Ovary (tissue), 3 donors: Measurements from ENCODE around the gene STUM.

Source experiments
- EP300 ChIP-seq: sonication (generic); formaldehyde crosslinking; IDR thresholded peaks from one replicate; pipeline ENCODE4 v1.6.1; 2017; ENCODE audit warnings: antibody characterized with exemption
- POLR2A ChIP-seq: fragments of 450-650 bp; IDR thresholded peaks from one replicate; pipeline ENCODE4 v1.6.1; 2017; ENCODE audit warnings: antibody characterized with exemption, mild to moderate bottlenecking, moderate library complexity
- TF ChIP-seq, protein P1 (sequence below), 3 donors: fragments of 450-650 bp in 2 of 3; fragments of 200-600 bp in 1 of 3; IDR thresholded peaks; one replicate each; pipeline versions ENCODE4 v1.5.1 to v1.8.0; 2016 to 2022; ENCODE audit warnings: antibody characterized with exemption in 3 of 3, mild to moderate bottlenecking in 1 of 3
- donor health status: DM: no; HTN: no; CAD: no.

DNA sequence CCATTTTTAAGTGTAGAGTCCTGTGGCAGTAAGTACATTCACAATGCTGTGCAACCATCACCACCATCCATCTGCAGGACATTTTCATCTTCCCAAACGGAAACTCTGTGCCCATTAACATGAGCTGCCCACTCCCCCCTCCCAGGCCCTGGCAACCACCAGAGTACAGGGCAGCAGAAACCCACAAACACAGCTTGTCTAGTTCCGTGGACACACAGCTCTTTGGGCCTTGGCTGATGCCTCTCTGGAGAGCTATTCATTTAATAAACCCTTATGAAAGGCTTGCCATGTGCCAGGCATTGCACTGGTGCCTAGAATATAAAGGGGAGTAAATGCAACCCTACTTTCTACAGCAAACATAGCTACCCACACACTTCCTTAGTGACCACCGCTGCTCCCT lies 28.0 kb downstream of the STUM start:
- TF ChIP-seq, protein P1, sequence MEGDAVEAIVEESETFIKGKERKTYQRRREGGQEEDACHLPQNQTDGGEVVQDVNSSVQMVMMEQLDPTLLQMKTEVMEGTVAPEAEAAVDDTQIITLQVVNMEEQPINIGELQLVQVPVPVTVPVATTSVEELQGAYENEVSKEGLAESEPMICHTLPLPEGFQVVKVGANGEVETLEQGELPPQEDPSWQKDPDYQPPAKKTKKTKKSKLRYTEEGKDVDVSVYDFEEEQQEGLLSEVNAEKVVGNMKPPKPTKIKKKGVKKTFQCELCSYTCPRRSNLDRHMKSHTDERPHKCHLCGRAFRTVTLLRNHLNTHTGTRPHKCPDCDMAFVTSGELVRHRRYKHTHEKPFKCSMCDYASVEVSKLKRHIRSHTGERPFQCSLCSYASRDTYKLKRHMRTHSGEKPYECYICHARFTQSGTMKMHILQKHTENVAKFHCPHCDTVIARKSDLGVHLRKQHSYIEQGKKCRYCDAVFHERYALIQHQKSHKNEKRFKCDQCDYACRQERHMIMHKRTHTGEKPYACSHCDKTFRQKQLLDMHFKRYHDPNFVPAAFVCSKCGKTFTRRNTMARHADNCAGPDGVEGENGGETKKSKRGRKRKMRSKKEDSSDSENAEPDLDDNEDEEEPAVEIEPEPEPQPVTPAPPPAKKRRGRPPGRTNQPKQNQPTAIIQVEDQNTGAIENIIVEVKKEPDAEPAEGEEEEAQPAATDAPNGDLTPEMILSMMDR (IDR thresholded peaks at IDR 0.05), result no peak
- TF ChIP-seq POLR2A (no peak), EP300 (no peak)
